ENCODE measurements around the gene ZFAND3. TPM values are rescaled to one million over a fixed set of nuclear protein-coding genes. Genes with fewer than 3 reads are reported as not detected.

Gene ZFAND3
- total and polyA plus RNA-seq, 2 experiments from 2014 or later: 16.9 to 28.2 TPM

DNA sequence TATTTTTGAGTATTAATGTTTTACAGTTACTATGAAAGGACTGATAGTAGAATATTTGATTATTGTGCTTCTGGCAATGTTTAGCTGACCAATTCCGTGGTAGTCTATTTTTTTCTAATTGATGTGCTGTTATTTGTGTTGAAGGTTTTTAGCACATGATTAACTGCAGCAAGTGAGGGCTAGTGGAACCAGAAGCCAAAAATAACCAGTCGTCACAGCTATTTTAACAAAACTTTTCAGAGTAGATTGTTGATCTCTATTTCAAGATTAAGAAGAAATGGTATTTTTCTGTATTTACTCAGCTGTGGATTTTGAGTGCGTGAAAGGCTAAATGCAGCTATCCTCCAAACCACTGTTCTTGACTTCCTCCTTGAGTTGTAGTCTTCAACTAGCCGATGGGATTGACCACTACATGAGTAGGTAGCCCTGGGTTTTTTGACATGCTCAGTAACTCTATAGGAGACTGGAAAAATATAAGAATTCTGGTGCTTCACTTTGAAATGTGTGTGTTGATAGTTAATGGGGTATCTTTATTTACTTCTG is 258.0 kb downstream of the ZFAND3 start (continued):
- TF ChIP-seq, protein P1, sequence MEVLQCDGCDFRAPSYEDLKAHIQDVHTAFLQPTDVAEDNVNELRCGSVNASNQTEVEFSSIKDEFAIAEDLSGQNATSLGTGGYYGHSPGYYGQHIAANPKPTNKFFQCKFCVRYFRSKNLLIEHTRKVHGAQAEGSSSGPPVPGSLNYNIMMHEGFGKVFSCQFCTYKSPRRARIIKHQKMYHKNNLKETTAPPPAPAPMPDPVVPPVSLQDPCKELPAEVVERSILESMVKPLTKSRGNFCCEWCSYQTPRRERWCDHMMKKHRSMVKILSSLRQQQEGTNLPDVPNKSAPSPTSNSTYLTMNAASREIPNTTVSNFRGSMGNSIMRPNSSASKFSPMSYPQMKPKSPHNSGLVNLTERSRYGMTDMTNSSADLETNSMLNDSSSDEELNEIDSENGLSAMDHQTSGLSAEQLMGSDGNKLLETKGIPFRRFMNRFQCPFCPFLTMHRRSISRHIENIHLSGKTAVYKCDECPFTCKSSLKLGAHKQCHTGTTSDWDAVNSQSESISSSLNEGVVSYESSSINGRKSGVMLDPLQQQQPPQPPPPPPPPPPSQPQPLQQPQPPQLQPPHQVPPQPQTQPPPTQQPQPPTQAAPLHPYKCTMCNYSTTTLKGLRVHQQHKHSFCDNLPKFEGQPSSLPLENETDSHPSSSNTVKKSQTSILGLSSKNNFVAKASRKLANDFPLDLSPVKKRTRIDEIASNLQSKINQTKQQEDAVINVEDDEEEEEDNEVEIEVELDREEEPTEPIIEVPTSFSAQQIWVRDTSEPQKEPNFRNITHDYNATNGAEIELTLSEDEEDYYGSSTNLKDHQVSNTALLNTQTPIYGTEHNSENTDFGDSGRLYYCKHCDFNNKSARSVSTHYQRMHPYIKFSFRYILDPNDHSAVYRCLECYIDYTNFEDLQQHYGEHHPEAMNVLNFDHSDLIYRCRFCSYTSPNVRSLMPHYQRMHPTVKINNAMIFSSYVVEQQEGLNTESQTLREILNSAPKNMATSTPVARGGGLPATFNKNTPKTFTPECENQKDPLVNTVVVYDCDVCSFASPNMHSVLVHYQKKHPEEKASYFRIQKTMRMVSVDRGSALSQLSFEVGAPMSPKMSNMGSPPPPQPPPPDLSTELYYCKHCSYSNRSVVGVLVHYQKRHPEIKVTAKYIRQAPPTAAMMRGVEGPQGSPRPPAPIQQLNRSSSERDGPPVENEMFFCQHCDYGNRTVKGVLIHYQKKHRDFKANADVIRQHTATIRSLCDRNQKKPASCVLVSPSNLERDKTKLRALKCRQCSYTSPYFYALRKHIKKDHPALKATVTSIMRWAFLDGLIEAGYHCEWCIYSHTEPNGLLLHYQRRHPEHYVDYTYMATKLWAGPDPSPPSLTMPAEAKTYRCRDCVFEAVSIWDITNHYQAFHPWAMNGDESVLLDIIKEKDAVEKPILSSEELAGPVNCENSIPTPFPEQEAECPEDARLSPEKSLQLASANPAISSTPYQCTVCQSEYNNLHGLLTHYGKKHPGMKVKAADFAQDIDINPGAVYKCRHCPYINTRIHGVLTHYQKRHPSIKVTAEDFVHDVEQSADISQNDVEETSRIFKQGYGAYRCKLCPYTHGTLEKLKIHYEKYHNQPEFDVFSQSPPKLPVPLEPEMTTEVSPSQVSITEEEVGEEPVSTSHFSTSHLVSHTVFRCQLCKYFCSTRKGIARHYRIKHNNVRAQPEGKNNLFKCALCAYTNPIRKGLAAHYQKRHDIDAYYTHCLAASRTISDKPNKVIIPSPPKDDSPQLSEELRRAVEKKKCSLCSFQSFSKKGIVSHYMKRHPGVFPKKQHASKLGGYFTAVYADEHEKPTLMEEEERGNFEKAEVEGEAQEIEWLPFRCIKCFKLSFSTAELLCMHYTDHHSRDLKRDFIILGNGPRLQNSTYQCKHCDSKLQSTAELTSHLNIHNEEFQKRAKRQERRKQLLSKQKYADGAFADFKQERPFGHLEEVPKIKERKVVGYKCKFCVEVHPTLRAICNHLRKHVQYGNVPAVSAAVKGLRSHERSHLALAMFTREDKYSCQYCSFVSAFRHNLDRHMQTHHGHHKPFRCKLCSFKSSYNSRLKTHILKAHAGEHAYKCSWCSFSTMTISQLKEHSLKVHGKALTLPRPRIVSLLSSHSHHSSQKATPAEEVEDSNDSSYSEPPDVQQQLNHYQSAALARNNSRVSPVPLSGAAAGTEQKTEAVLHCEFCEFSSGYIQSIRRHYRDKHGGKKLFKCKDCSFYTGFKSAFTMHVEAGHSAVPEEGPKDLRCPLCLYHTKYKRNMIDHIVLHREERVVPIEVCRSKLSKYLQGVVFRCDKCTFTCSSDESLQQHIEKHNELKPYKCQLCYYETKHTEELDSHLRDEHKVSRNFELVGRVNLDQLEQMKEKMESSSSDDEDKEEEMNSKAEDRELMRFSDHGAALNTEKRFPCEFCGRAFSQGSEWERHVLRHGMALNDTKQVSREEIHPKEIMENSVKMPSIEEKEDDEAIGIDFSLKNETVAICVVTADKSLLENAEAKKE (CRISPR knock-in tag; IDR thresholded peaks at IDR 0.05): no peak
- no peak for TF ChIP-seq CREB1 (CRISPR knock-in tag; IDR thresholded peaks at IDR 0.05; ENCODE audit: low read depth)
- TF ChIP-seq, protein P2, sequence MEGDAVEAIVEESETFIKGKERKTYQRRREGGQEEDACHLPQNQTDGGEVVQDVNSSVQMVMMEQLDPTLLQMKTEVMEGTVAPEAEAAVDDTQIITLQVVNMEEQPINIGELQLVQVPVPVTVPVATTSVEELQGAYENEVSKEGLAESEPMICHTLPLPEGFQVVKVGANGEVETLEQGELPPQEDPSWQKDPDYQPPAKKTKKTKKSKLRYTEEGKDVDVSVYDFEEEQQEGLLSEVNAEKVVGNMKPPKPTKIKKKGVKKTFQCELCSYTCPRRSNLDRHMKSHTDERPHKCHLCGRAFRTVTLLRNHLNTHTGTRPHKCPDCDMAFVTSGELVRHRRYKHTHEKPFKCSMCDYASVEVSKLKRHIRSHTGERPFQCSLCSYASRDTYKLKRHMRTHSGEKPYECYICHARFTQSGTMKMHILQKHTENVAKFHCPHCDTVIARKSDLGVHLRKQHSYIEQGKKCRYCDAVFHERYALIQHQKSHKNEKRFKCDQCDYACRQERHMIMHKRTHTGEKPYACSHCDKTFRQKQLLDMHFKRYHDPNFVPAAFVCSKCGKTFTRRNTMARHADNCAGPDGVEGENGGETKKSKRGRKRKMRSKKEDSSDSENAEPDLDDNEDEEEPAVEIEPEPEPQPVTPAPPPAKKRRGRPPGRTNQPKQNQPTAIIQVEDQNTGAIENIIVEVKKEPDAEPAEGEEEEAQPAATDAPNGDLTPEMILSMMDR (conservative IDR thresholded peaks at IDR 0.05; ENCODE audit: low read depth in 2 of 2): no peak
- TF ChIP-seq, protein P3, sequence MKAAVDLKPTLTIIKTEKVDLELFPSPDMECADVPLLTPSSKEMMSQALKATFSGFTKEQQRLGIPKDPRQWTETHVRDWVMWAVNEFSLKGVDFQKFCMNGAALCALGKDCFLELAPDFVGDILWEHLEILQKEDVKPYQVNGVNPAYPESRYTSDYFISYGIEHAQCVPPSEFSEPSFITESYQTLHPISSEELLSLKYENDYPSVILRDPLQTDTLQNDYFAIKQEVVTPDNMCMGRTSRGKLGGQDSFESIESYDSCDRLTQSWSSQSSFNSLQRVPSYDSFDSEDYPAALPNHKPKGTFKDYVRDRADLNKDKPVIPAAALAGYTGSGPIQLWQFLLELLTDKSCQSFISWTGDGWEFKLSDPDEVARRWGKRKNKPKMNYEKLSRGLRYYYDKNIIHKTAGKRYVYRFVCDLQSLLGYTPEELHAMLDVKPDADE (IDR thresholded peaks at IDR 0.05): no peak
- no peak for TF ChIP-seq POLR2AphosphoS5 (IDR thresholded peaks at IDR 0.05; ENCODE audit: low read depth)
- TF ChIP-seq ZNF114 (CRISPR knock-in tag; IDR thresholded peaks at IDR 0.05): no peak
- TF ChIP-seq EZH2 (IDR thresholded peaks at IDR 0.05; ENCODE audit: low read depth, unreplicated experiment): no peak
- TF ChIP-seq STAT1 (IDR thresholded peaks at IDR 0.05; ENCODE audit: unreplicated experiment): no peak
- TF ChIP-seq ZNF331 (CRISPR knock-in tag; IDR thresholded peaks at IDR 0.05; ENCODE audit: low read depth): no peak

Measured in GM23338 (cell line).